GM19468 (cell line): ENCODE measurements around the gene ANKLE1.

Experiments
- ATAC-seq: cut with Tn5 transposase; IDR thresholded peaks from one replicate; pipeline ENCODE4 v1.9.1; 2021; ENCODE audit warnings: mild to moderate bottlenecking, moderate library complexity, moderate number of reproducible peaks; ENCODE audit not compliant: unreplicated experiment; ENCODE audit errors: extremely low read depth

Gene ANKLE1

DNA sequence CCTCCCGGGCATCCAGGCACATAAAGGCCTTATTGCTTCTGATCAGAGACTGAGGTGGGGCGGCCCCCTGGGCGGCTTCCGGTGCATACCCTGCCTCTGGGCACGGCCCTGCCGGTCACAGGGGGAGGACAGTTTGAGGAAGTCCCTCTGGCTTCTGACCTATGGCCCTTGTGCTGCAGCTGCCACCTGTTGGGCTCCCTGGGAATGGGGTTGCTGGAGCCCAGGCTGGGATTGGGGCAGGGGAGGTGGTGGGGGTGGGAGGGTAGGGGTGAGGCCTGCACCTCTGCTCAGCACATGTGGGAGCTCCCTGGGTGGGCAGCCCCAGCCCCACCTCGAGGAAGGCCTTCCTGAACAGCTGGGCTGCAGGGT, 42.2 kb downstream of the ANKLE1 start:
- ATAC-seq = no peak

DNA sequence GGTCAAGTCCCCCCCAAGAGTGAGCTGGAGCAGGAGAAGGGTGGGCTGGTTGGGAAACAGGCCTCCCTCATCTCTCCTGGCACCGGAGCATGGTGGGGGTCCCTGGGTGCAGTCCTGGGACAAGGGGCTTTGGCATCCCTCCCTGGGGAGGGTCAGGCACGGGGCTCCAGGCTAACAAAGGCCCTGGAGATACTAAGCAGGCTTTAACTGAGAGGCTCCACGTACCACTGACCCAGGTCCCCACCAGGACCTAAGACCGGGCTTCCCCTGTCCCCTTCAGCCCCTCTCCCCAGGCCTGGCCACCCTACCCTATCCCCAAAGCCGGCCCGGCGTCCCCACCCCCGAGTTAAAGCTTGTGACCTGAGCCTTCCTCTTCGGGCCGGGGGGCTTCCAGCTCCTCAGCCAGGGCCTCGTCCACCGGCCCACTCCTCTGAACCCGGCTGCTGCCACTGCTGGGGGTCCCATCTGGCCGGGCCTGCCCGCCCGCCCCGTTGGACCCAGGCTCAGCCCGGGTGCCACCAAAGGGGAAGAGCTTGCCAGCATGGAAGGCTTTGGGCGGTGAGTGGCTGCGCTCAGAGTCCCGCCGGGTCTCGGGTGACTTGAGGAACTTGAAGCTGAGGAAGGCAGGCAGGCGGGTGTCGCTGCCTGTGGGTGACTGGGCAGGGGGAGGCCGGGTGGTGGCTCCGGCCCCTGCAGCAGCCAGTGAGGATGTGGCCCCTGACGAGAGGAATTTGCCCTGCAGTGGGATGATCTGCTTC, 42.8 kb downstream of the ANKLE1 start:
- no peak for ATAC-seq

DNA sequence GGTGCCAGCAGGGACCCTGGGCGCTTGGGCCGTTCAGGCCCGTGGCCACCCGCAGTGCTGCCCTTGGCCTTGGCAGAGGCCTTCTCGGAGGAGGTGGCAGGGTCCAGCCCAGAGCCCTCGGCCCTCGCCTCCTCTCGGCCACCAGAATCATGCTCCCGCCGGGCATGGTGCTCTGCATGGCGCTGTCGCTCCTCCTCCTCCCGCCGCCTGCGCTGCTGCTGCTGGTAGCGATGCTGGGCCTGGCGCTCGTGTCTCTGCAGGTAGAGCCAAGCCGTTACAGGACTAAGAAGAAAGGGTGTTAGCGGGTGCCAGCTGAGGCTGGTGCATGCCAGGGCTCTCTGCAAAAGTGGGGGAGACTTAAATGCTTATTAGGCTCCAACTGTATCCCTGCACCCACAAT, 43.4 kb downstream of the ANKLE1 start:
- no peak for ATAC-seq

DNA sequence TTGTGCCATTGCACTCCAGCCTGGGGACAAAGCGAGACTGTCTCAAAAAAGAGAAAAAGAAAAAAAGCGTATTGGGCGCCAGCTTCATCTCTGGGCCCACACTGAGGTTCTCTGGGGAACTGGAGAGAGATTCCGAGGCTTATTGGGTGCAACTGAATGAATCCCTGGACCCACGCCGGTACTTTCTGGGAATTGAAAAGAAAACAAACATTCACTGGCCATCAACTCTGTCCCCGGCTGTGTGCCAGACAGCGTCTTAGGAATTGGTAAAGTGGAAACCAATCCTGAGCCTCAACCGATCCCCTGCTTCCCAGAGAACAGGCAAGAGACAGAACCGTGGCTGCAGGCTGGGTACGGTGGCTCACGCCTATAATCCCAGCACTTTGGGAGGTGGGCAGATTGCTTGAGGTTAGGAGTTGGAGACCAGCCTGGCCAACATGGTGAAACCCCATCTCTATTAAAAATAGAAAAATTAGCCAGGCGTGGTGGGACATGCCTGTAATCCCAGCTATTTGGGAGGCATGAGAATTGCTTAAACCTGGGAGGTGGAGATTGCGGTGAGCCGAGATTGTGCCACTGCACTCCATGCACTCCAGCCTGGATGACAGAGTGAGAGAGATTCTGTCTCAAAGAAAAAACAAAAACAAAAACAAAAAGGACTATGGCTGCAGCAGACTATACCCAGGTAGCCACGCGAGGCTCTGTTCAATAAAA, 44.3 kb downstream of the ANKLE1 start:
- no peak for ATAC-seq

DNA sequence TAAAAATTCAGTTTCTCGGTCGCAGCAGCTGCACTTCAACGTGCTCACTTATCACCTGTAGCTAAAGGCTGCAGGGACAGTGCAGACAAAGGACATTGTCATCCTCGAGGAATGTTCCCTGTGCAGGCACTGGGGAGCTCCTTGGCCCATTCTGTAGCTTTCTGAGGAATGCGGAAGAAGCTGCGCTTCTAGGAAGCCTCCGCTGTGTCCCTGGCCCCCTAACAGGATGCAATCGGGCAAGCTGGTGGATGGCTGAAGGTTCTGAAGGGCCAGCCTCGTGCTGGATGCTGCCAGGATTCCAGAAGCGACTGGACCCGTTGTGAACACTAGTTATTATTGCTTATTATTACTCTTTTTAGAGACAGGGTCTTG, 44.9 kb downstream of the ANKLE1 start:
- ATAC-seq = no peak

DNA sequence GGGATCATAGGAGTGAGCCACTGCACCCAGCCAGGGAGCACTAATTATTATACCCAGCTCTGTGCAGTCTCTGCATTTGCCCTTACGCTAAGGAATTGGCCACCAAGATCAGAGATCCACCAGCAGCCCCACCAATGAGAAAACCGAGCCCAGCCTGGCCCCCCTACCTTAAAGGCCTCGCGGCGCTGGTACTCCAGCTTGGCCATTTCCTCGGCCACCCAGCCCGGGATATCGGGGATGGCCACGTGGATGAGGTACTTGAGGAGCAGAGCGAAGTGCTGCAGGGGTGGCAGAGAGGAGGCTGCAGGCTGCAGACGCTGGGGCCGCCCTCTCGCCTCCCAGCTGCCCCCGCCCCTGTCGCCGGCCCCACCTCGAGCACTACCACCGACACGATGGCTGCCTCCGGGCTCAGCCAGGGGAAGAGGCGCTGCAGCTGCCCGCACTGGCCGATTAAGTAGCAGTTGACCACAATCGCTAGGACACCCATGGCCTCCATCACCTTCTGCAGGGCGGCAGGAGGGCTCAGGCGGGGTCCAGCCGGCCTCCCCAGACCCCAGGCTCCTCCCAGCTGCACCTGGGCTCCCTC, 45.5 kb downstream of the ANKLE1 start:
- ATAC-seq = no peak

DNA sequence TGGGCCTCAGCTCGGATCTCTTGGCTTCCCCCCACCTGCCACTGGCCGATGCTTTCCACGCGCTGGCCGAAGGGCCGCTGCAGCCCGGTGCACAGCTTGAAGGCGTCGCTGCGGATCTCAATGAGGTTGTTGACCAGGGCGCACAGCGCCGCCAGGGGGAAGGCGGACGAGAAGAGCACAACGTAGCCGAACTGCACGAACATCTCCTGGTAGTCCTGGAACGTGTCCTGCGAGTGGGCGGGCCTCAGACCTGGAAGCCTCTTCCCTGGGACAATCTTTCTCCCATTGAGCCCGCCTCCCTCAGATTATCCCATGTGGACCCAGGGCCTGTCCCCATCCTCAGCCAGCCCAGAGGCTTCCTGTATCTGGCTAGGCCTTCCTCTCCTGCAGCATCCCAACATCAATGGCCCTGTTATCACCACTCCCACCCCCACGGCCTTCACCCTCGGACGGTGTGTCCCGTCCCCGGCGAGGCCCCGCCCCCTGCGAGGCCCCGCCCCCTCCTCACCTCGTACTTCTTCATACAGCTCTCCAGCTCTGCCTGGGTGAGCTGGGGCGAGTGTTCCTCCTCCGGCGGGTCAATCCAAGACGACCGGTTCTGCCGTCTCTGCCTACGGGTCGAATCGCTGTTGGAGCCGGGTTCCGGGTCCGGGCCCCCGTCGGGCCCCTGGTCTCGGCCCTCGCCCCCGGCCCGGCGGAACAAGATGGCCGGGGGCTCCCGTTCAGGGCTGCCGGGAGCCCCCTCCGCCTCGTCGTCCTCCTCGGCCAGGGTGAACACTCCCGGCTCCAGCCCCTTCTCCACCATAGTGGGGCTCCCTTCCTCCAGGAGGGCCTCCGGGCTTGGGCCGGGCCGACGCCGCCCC, 46.2 kb downstream of the ANKLE1 start:
- ATAC-seq = no peak

DNA sequence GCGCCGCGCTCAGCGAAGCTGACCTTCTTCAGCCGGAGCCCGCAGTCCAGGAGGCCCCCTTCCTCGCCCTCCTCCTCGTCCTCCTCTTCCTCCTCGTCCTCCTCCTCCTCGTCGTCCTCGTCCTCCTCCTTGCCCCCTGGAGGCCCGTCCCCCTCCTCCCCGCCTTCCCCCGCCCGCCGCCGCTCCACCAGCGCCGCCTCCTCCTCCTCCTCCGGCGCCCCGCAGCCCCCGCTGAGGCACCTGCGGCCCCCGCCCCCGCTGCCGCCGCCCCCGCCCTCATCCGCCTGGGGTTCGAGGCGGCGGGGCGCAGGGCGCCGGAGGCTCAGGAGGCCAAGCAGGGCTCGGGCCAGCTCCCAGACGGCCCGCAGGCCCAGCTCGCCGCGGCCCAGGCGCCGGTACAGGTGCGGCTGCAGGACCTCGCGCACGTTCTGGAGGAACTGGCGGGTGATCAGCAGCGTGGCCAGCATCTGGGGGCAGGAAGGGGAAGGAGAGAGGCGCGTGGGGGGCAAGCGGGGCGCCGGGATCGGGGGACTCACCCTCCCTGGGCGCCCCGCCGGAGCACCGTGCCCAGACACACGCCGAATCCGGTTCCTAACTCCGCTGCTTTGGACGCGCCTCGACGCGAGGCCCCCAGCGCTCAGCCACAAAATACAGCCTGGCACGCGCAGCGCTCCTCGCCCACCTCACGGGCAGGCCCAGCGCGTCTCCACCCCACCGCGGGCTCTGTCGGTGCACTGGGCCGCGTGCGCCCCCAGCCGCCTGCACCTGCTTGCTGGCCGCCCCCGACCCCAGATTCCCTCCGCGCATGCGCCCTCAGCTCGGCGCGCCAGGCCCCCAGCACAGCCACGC, 47.0 kb downstream of the ANKLE1 start:
- ATAC-seq = no peak

DNA sequence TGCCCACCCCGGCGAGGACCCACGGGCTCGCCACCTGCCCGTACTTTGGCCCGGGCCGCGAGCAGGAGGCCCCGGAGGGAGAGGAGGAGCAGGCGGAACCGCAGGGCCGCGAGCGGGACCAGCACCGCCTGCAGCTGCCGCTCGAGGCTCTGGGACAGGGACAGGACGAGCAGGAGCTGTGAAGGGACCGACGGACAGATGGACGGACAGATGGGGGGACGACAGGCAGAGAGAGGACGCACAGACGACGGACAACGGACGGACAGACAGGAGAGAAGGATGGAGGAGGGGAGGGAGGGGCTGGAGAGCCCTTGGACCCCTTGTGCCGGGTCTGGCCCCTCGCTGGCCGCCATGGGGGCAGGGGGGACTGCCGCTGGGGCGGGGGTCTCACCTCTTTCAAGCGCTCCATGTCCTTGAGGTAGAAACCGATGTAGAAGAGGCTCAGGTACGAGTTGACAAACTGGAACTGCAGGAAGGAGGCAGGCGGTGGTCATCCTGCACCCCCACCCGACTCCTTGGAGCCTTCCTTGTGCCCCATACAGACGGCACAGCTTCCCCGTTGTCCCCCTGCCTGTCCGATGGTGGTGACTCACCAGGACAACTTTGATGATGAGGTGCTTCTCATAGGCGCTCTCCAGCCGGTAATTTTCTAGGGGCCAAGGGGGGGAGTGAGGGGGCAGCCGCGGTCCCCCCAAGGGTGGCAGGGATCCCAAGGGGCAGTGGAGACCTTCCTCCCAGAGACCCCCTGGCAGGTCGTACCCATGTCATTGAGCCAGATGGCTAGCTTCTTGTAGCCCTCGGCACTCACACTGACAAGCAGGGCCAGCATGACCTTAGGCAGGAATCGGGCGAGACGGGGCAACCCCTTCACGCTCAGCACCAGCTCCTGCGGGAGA, 47.9 kb downstream of the ANKLE1 start:
- ATAC-seq = no peak

DNA sequence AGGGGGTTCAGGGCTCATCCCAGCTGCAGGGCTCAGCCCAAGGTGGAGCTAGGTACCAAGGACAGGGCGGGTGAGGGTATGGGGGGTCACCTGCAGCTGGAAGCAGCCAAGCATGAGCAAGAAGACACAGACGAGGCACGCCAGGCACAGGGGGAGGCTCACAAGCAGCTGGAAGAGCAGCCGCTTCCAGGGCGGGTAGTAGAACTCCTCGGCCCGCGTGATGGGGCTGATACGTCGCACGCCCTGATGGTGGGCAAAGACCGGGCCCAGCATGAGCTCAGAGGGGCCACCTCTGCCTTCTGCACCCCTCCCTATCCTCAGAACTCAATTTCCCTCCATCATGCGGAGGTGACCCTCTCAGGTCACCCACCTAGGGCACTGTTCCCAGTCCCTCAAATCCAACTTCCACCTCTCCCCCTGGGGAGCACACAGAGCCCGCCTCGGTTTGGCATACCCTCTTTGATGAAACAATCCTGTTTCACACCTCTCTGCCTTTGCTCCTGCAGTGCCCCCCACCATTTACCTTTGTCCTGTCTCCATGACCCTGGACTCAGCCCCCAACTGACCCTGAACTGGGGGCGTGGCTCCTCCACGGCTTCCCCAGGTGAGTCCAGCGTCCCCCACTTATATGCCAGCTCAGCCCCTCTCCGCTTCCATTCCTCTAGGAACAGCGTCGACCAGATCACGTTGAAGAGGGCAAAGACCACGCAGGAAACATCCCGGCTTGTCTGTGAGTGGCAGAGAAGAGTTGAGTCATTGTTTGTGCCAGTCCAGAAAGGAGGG, 48.8 kb downstream of the ANKLE1 start:
- ATAC-seq = no peak

DNA sequence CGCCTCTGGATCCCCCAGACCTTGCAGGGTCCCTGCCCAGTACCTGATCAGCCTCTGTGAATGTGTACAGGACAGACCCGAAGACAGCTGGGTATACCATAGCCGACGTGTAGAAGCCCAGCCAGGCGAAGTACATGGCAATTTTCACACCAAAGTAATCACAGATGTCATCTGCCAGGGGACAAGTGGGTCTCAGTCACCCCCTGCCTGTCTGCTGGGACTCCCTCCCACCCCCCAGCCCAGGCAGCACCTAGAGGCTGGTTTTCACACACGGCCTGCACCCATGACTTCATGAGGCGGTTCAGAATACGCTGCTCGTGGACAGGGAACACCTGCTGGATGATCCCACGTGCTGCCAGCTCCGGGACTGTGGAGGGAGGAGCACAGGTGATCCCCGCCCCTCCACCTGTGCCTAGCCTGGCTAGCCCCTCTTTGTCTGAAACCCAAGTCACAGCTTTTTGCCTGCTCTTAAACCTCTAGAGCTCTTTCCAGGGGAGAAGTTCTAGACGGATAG, 49.4 kb downstream of the ANKLE1 start:
- ATAC-seq = no peak

DNA sequence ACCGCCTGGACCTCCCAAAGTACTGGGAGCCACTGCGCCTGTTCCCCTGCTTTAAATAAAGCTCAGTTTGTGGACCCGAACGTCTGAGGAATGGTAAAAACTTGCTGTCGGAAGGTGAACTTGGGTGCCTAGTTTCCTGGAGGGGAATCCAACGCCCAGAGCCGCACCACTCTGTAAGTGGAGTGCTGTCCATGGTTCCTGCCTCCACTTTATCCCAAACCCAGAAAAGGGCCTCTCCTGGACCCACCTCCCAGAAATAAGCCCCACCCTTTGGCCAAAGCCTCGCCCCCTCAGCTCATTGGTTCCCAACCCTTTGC, 50.6 kb downstream of the ANKLE1 start:
- no peak for ATAC-seq

DNA sequence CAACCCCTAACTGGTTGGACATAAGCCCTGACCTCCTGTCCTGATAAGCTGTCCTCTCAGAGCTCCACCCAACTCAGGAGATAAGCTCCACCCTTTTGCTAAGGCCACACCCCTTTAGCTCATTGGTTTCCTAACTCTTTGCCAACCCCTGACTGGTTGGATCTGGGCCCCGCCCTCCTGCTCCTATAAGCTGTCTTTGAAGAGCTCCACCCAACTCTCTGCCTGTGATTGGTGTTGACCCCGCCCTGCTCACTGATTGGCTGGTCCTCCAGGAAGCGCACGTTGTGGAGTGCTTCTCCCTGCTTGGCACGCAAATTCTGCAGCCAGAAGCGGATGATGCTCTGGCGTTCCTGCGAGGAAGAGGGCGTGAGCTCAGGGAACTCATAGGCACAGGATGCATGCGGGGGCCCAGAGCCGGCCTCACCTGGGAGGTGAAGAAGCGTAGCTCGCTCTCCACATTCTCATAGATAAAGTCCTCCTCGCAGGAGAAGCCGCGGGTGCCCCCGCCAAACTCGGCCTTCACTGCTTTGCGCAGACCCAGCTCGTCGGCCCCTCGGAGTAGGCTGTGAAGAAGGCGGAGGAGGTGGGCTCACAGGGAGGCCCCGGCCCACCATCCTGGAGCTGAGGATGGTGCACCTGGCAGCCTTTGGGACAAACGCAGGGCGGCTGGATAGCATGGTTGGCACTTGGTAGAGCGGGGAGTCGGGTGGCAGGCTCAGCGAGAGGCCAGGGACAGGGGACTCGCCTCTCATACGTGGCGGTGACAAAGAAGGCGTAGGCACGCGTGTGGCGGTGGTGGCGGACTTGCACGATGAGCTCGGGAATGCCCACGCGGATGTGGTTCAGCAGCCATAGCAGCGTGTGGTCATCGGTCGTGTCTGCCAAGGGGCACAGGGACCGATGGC, 51.2 kb downstream of the ANKLE1 start:
- no peak for ATAC-seq

DNA sequence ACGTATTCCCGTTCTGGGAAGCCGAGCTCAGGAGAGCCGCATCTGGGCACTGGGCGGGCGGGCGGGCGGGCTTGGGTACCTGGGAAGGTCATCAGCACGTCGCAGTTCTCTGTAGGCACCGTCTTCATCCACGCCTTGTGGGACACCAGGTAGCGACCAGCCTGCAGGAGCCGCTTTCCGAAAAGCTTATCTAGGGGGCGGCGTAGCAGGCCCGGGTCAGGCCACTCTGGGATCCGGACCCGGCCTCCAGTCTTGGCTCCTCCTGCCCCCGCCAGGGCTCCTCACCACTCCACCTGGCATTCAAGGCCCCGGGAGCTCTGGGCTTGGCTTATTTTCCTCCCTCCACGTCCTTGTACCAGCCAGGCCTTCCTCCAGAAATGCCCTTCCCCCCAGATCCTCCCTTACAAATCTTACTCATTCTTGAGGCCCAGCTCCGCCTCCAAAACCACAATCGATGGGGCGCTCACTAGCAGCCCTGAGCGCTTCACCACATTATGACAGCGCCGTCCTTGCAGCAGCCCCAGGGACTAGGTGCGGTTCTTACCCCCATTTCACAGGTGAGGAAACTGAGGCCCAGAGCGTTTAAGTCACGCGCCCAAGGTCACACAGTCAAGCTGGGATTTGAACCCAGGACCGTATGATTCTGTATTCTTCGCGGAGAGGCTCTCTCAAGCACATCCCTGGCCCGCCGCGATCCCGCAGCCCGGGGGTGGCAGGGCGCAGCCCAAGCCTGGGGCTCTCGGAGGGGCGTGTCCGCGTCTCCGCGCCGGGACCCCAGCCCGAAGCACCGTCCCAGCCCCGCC, 52.1 kb downstream of the ANKLE1 start:
- no peak for ATAC-seq

DNA sequence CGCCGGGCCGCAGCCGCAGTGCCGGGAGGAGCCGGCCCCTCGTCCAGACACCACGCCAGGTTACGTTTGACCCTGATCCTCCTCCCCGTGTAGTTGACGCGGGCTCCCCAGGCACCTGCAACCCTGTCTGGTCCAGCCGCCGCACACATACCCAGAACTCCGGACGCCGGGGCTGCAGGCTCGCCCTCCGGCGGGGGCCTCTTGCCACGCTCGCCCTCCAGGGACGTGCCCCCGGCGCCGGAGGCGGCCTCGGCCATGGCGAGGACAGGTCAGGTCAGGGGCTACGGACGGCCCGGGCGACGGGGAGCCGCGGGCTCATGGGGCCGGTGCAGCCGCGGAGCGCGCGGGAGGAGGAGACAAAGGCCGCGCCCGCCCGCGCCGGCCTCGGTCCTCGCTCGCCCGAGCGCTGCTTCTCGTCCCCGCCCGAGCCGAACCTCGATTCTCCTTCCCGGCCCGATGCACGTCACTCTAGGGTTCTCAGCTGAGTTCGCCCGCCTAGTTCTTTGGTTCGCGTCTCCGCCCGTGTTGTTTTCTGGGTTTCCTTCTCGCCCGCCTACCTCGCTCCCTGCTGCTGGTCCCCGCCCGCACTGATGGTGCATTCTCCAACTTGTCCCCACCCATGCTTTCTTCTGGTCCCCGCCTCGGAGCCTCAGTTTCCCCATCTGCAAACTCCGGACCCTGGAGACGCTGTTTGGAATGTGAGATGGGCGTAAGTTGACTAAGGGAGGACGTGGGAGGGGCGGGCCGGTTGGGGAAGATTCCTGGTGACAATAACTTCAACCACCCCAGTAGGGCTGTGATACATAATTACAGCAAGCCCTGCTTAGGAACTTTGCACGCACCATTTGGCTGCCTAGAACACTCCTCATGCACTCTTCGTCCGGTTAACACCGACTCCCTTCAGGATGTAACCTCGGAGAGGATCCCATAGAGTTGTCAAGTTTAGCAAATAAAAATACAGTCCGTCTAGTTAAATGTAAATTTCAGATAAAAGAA, 53.0 kb downstream of the ANKLE1 start, which contains the start of gene ANO8:
ANO8 (minus strand) TSS at position 442 of the 996 bp plus-strand sequence; CDS start at position 257, 185 bp downstream.
- no peak for ATAC-seq
